NCI-H128 (cell line): ENCODE results near the gene AK8.

Experiments
- DNase-seq: peaks from one replicate; lab custom pipeline; 2025; ENCODE audit not compliant: unreplicated experiment; lab: John Stamatoyannopoulos, UW

Gene AK8

DNA sequence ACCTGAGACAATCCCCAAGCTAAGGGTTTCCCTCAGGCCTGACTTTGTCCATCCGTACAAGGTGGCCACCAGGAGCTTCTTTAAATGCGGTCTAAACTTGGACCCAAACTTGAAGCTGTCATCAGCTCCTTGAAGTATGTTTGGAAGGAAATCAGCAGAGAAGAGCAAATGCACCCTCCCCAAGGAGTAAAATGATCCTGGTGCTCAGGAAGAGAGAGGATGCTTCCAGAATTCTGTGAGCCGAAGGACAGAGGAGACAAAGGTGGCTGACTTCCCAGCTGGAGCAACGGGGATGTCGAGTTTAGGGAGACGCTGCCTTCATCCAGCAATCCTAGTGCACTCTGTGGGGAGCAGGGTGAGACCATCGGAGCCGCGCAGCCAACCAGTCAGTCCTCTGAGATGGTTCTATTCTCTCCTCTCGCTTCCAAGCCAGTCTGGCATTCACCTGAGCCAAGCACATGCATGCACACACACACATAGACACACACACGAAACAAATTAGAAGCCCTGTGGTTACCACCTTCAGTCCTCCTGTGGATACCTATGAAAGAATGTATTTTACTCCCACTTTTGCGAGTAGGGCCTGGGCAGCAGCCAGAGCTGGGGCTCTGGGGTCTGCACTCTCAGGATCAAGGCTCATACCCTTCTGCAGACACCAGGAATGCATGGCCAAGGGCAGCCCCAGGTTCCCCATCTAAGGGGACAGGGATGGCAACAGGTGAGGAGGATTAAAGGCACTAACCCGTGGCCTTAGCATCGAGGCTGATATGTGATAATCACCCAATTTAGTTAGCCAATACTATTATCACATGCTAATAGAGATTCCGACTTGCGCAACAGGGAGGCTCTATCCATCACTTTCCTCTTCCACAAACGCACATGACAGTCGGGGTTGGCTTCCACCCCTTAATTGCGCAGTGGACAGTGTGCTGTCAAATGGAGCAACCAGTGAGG lies 132.1 kb downstream of the AK8 start:
- no peak for DNase-seq

DNA sequence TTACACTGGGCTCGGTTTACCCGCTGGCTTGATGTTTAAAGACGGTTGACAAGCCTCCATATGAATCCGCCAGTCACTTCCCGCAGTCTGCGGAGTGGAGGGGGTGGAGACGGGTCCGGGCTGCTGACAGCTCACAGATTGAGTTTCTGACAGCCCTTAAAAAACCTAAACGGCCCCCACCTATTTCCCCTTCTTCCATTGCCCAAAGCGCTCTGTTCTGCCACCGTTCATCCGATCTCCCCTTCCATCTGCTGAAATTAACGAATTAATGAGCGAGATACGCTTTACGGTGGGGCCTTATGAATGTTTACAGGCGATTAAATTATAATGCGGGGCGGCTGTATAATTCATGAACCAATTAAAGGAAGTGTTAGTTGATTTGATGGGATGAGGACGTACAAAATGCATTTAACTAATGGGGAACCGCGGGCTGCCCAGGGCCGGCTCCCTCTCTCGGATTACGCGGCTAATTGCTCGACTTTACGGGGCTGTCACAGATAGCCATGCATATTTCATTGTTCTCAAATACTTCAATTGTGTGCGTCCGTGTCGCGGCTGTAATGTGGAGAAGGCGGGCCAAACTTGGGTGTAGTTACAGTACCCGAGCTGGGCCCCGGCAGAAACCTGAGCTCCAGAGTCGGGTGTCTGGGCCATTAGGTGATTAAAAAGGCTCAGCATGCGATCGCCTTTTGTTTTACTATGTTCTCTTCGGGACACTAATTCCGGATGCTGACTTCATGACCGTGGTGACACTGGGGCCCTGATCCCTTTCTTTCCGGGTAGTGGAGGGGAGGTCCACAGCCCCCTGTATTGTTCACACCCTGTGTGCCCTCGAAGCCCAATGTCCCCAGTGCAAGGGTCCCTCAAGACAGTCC lies 133.0 kb downstream of the AK8 start:
- peak; percentile 78 for DNase-seq

DNA sequence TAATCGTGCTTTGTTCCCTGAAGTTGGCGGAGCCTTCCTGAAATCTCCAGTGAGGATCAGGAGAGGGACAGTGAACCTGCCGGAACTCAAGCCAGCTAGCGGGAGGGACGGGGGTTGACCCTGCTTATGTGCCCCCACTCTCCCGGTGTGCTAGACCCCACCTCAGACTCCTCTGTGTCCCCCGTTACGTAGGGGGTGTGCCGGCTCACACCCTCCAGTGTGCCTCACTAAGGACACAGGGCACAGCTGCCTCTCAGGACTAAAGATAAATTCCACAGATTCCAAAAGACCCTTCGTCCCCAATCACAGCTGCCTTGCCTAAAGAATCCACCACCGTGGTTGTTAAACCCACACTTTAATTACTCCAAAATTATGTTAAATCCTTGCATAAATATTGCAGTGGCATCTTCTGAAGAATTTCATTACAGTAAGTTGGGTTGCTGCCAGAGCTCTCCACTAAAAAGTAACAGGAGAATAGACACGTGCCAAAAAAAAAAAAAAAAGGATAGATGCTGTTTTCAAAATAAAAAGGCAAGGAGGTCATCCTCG lies 134.1 kb downstream of the AK8 start:
- no peak for DNase-seq

DNA sequence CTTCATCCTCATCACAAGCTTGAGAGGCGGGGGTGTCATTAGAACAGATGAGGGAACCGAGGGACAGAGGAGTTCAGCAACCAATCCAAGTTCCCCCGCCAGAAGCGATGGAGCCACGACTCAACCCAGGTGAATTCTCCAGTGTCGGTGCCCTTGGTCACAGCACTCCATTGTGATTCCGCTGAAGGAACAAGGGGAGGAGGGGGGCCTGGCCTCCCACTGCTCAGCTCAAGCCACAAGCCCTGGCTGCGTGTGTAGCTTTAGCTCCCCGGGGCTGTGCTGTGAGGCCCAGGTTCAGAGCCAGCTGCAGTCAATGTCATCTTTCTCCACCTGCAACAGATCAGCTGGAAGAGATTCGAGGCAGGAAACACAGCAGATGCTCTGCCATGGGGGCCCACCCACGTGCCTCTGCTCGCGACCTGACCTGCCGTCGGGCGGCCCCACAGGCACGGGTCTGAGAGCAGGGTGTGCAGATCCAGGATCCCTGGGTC lies 135.2 kb downstream of the AK8 start:
- no peak for DNase-seq

DNA sequence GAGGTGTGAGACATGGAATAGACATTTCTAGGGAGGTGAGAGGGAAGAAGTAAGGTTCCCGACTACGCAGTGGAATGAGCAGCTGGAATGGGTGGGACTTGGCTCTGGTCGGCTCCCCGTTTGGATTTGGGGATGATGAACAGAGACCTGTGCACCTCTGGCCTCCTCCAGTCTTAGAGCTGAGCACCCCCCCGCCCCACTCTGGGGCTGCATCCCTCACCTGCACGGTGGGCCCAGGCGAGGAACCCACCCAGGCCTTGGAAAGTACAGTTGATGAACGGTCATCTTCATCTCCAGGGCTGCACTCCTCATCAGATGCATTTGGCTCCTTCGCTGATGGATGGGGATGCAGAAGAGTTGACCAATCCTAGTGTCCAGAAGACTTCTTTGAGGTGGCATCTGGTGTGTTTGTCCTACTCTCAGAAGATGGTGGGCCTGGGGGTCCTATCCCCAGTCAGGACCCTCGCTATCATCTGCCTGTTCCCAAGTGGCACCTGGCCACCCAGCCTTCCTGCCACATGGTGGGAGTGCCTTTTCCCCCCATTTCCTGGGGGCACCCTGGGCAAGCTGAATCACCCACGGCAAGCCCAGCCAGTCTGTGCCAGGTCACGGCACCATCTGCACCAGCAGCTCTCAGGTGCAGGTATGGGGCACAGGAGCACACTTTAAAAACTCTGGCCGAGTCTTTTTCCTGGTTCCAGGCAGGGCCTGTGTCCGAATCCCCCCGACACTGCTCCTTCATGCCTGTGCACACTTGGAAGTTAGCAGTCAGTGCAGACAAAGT lies 137.4 kb downstream of the AK8 start:
- no peak for DNase-seq

DNA sequence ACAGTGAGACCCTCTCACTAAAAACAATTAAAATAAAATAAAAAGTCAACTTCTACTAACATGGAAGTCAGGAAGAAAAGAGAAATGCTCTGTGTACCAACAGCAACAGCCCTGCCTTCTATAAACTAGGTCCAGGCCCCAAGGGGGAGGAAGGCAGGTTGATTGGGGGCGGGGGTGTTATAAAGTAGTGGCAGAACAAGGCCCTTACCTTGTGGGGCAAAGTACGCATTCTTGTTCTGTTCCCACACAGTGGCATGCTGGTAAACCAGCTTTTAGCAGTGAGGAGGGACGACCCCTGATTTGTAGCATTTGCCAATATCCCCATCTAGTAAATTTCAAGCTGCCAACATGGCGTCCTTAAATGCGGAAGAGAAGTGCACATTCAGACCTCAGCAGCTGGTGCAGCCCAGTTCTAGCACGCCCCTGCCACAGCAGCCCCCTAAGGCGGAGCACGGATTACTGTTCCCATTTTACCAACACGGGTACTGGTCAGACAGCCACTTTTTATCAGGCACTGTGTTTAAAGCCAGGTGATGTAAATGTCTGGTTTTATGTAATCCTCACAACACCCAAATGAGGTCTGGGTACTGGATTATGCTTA lies 138.3 kb downstream of the AK8 start:
- DNase-seq, result no peak

DNA sequence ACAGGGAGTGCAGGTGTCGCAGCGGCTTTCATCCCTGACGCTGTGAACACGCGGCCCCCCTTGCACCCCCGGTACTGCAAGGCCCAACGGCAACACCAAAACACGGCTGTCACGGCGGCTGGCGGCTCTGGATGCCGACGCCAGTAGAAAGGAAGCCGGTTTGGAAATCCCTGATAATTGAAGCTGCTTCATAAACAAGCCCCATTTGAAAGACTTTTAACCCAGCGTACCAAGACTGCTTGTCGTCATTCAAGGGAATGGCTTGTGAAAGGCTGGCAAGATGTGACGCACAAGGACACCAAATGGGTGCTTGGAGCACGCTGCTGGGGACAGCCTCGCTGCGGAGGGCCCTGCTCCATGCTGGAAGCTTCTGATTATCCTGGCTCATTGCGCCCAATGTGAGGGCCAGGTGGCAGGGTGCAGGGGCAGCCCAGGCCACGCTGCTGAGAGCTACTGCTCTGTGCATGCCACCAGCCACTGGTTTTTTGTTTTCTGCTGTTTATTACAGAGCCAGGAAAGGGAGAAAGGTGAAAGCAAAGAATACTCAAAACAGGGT lies 144.7 kb downstream of the AK8 start:
- DNase-seq, result no peak

DNA sequence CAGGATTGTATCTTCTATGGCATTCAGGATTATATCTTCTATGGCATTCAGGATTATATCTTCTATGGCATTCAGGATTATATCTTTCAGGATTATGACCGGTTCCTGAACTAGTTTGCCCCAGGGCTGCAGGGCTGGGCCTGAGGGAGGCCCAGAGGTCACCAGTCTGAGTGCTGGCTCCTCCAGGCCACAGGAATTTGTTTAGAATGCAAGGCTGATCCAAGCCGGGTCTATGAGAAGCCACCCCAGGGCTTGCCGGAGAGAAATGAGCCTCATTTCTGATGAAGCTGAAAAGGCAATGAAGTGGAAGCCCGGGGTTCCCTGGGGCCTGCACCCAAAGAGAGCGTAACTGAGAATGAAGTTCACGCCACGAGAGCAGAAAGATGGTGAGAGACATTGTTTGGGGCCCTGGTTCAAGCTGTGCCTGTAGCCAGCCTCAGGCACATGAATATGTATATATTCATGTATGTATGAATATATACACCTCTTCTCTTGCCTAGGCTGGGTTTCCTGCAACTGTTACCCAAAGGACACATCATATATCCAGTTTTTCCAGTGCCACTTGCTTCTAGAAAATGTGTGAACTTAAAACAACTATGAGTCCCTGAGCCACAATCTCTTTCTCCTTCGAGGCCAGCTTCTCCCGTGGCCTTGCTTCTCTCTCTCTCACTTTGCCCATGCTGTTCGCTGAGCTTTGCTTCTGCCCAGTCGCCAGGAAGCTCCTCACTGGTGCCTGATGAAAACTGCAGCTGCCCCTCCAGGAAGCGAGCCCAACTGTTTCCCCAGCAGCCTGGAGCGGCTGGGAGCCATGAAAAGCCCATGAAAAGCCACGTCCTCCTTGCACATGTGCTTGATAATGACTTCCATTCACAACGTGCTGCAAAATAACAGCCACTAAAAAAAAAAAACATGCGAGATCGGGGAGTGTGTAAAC lies 145.5 kb downstream of the AK8 start:
- no peak for DNase-seq

DNA sequence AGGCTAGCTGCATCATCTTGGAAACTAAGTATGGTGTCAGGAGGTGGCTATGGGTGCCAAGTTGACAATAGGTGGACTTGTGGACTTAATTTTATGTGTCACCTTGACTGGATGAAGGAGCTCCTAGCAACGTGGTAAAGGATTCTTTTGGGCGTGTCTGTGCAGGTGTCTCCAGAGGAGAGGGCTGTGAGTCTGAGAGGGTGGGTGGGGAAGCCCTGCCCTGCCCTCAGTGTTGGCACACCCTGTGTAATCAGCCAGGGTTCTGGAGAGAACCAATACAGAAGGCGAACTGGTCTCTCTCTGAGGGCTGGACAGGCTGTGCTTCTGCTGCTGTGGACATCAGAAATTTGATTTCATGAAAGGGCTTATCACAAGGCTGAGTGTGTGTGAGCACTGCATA lies 146.9 kb downstream of the AK8 start:
- DNase-seq, result no peak

DNA sequence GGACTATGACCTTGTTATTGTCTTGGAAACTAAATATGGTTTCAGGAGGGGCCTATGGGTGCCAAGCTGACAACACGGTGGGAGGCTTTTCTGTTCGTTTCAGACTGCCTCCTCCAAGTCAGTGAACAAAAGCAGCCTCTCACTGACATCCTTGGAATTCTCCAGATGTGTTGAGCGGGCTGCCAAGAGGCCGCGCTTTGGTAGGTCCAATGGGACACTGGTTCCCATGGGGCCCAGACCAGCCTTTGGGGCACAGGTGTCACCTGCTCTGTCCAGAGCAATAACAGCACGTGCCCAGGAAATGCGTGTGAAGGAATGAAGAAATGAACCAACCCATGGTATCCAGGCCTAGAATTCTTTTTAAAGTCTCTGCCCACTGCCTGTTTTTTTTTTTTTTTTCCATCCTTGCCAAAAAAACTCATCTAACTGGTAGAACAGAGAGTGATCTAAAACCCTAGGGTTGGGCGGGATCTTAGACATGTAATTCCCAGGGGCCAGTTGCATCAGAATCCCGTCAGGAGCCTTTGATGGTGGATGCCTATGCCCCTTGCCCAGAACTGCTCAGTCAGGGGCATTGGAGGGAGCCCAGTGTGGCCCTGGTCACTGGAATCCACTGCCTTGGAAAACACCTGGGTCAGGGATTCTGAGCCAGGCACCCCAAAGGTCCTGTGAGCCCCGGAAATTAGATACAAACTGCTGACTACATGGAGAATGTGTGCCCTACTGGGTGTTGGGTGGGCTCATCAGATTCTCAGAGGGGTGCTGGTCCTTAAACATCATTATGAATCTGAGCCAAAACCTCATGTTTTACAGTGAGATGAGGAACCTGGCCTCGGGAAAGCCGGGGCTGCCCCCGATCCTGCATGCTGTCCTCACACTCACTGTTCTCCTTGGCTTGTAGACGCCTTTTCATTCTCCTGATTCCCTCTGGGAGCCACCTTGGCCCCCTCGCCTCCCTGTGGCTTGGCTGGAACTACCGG lies 147.7 kb downstream of the AK8 start:
- DNase-seq, result no peak

DNA sequence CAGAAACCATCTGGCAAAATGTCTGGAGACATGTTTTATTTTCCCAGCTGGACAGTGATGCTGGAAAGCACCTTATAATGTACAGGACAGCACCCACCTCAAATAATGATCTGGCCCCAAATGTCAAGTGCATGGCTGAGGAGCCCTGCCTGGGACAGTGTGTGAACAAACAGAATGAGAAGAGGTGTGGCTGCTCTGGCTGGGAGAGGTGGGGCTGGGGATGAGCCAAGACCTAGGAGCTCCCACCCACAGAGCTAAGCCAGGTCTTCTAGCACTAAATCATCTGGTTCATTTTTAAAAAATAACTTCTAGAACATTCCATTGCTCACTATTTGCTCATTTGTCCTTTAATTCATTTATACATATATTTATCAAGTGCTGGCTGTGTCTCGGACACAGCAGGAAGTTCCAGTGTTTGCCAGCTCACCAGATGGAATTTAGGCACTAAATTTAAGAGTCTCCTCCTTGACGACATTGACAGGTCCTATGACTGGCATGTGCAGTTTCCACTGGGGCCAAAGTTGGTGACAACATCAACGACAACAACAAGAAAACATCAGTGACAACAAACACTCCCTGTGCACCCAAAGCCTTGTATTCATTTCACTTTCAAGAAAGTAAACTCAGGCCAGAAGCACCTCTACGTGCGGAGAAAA lies 148.7 kb downstream of the AK8 start:
- DNase-seq, result no peak

DNA sequence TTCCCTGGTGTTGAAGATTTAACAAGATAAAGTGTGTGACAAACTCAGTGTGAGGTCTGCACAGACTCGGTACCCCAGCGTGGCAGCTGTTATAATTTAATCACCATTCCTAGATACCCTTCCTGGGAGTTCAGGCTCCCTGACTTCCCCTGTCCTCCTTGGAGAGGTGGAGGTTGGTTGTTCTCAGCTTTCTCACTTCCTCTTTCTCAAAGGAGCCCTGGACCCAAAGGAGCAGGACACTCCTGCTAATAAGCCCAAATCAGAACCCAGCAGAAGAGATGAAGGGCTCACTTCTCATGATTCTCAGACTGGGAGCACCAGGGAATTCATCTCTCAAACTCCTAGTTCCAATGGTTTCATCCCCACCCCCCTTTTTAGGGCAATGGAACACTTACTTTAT lies 149.6 kb downstream of the AK8 start:
- no peak for DNase-seq

DNA sequence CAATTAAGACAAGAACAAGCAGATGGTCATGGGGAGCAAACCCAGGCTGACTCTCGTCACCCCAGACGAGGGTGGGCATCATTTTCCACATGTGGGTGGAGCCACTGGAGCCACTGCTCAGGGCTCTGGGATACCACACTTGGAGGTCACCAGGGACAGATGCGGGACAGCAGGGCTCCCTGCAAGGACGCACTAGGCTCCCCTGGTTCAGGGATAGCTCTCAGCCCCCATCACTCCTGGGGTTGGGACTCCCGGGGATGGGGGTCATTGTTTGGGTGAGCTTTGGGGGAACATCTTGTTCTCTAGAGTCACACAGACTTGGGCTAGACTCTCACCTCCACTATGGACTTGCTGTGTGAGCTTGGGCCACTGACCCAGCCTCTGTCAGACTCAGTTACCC lies 150.0 kb downstream of the AK8 start:
- DNase-seq, result no peak

DNA sequence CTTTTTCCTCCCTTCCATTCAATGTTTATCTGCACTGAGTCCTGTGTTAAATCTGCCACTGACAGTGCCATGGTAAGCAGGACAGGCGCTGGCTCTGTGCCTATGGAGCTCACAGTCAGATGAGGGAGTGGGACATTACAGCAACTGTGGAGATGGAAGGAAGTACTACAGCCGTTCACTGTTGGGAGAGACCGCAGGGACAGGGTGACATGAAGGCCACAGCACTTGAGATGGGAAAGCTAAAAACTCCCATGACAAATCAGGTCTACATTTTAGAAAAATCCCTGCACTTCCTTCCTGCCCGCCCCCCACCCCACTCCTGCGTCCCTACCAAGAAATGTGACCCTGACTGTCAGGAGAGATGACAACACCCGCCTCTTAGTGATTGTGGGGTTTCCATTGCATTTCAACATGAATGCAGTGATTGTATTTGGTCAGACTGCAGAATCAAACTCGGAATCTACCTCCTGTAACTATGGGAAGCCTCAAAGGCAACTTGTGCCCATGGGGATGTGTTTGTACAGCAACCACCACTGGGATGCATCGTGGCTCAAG lies 151.4 kb downstream of the AK8 start:
- no peak for DNase-seq

DNA sequence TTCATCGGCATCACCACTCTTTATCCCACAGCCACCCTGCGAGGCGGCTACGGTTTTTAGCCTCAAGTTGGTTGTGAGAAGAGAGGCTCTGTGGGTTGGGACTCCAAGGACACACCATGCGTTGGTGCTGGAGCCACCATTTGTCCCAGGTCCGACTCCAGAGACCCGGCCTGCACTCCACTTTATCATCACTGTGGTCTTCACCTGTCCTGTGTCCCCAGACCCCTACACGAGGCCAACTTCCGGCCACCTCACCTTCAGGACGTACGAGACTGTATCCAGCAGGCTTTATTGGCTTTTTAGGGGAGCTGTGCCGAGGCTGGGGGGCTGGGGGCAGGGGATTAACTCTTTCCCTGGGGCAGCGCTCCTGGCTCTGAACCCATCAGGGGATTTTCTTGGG lies 152.8 kb downstream of the AK8 start:
- no peak for DNase-seq

DNA sequence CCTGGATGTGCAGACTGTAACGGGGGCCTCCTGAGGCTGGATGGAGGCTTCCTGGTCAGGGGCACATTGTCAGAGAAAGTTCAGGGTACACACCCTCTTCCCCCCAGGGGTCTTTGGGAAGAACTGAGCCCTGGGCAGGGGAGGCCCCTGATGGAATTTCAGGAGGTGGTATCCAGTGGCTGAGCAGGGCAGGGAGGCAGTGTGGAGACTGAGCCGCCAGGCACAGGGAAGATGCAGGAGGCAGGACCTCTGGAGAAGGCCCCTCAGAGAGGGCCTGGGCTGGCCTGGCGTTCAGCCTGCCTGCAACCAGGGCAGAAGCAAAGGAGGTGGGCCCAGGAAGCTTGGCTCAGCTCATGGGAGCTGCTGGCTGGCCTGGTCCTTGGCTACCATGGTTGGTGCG lies 154.3 kb downstream of the AK8 start:
- no peak for DNase-seq

DNA sequence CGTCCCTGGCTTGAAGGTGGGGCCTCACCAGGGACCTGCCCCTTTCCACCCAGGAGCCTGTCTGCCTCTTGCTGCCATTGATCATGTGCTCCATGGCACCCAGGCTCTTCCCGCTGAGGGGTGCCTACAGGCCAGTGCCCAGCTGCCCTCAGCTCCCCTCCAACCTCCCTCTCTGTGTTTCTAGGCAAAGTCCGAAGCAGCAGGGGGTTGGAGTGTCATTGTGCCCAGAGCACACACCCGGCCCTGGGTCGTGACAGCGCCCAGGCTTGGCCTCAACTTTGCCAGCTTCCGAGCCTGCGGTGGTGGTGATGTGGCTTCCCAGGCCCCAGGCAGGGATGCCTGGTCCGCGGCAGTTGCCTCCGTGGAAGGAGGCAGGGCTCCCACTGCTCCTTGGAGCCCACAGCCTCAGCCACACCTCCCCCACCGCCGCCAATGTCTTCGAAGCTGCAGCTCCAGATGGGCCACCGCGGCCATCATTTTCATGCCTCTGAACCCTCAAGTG lies 155.5 kb downstream of the AK8 start:
- DNase-seq, result no peak
